ENCODE measurements around the gene CEP41.
A peak's percentile ranks its signal among the peaks of the same experiment; 100 is the strongest.
"Not testable (repeated sequence)": the region's sequence is repeated elsewhere in the genome, so short reads cannot be mapped to it uniquely, and the experiment has no call there.

The CEP41 gene

GRCh38 chr7:130386876-130387275, 53.9 kb downstream of the CEP41 start:
- DNase-seq, result no peak

- no peak for DNase-seq
These were observed 55.2 kb downstream of the CEP41 start for GRCh38 chr7:130385600-130386066.

- no peak for DNase-seq
These were observed 55.8 kb downstream of the CEP41 start for GRCh38 chr7:130384841-130385599.

- no peak for DNase-seq
These were observed 56.4 kb downstream of the CEP41 start for GRCh38 chr7:130384371-130384801.

- DNase-seq, result no peak
These were observed 57.4 kb downstream of the CEP41 start for GRCh38 chr7:130383187-130383980.

GRCh38 chr7:130381468-130382312, 59.1 kb downstream of the CEP41 start:
- no peak for DNase-seq

GRCh38 chr7:130380861-130381455, 59.9 kb downstream of the CEP41 start:
- DNase-seq, result no peak

GRCh38 chr7:130379921-130380860, 60.6 kb downstream of the CEP41 start, which contains the start of gene CPA1:
Gene CPA1, plus strand, starts transcription at chr7:130380494. Its CDS starts 27 bp downstream, at chr7:130380521.
- no peak for DNase-seq

GRCh38 chr7:130379532-130379920, 61.3 kb downstream of the CEP41 start:
- no peak for DNase-seq

- DNase-seq, result no peak
These were observed 61.8 kb downstream of the CEP41 start for GRCh38 chr7:130379019-130379418.

GRCh38 chr7:130377178-130377577, 63.6 kb downstream of the CEP41 start:
- no peak for DNase-seq

- not testable (repeated sequence) for DNase-seq
These were observed 64.4 kb downstream of the CEP41 start for GRCh38 chr7:130376461-130376860.

GRCh38 chr7:130374507-130374906, 66.3 kb downstream of the CEP41 start:
- DNase-seq, result no peak

GRCh38 chr7:130372402-130373165, 68.2 kb downstream of the CEP41 start:
- DNase-seq, result no peak

- DNase-seq, result peak; percentile 50
These were observed 69.8 kb downstream of the CEP41 start for GRCh38 chr7:130371046-130371445.

- peak; percentile 28 for DNase-seq
These were observed 70.8 kb downstream of the CEP41 start for GRCh38 chr7:130369831-130370550.

GRCh38 chr7:130369110-130369711, 71.6 kb downstream of the CEP41 start:
- DNase-seq, result peak; percentile 75

GRCh38 chr7:130367836-130368746, 72.7 kb downstream of the CEP41 start:
- DNase-seq, result no peak
